ENCODE data around the gene SRPK2. TPM values are rescaled to one million over a fixed set of nuclear protein-coding genes. Genes with fewer than 3 reads are reported as not detected.
A peak's percentile ranks its signal among the peaks of the same experiment; 100 is the strongest.
"Not testable (repeated sequence)": the region's sequence is repeated elsewhere in the genome, so short reads cannot be mapped to it uniquely, and the experiment has no call there.

Gene SRPK2
- total RNA-seq, 2 donors from 2014 or later, result 39.7 to 44.6 TPM

DNA sequence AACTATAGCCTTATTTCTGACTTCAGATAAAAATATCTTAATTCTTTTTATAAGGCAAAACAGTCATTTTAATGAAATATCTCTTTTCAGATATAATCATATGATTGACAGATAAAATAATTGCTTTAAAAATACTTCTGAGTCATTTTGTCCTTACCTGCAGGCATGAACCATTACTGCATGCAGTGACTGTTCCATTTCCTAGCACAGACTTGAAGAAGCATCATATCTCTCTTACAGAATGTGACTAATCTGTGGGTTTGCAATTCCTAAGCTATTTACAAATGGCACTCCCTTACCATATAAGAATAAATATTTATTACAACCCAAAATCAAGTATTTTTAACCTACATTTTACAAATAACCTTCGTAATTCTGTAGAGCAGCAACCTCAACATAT, 120.7 kb downstream of the SRPK2 start:
- peak; percentile 85 for ATAC-seq
- Mint-ChIP-seq H3K9me3 (no peaks in the 10 kb centered on the region), H3K36me3 (no peaks in the 10 kb centered on the region), H3K27ac (peak overlapping the region; percentile 18 to 92)
- no peak for DNase-seq (ENCODE audit: low spot score in 2 of 2)

DNA sequence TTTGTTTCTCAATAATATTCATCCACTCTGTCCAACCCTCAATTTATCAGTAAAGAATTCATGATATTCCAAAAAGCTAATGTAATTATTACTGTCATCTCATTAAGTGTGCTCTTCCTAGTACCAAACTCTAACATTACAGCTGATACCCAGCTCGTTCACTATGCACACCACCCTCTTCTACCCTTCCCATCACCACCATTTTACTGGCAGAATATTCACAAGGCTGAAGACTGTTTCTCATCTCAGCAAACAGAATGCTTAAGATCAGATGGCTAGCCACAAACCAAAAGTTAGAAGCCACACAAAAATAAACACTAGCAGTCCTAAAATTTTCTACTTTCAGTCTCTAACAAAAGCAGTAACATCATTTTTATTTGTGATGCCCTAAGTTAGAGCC, 121.5 kb downstream of the SRPK2 start:
- DNase-seq (ENCODE audit: low spot score in 2 of 2), result no peak
- no peak for ATAC-seq
- Mint-ChIP-seq H3K27ac (no peak overlapping the region), H3K36me3 (no peaks in the 10 kb centered on the region), H3K9me3 (no peaks in the 10 kb centered on the region)

DNA sequence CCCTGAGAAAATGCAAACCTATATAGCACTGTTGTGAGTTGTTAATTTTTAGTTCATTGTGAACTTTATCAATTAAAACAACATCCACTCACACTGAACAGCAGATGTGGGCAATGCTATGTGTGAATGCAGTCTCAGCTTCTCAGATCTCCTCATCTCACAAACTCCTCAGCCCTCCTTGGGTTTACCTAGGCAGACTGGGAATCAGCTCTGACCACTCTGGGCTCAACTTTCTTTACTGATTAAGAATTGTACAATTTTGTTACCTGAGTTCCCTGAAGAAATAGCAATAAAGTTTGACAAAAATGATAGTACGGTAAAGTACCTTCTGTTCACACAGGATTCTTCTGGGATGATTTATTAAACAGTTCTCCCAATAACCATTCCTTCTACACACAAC, 124.0 kb downstream of the SRPK2 start:
- Mint-ChIP-seq H3K27ac (no peak overlapping the region), H3K36me3 (peaks cover 8 to 11% of the 10 kb centered on the region in 2 donors), H3K9me3 (no peaks in the 10 kb centered on the region)
- DNase-seq (ENCODE audit: low spot score in 2 of 2), result no peak
- no peak for ATAC-seq

DNA sequence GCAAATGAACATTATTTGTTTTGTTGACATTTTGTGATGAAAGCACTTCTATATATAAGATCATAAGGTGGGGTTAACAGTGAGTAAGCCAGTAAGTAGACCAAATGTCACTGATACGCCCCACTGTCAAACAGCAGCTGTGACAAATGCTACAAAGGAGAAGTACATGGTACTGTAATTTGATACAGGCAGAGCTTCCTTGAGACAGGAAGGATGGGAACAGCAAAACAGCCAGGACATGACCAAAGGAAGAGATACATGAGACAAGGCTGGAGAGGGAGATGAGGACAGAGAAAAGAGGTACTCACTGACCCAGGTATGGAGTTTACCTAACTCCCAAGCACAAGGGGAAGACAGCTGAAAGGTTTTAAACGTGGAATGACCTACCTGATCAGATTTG, 127.0 kb downstream of the SRPK2 start:
- Mint-ChIP-seq H3K36me3 (peaks cover 8 to 15% of the 10 kb centered on the region in 2 donors), H3K27ac (no peak overlapping the region), H3K9me3 (no peaks in the 10 kb centered on the region)
- ATAC-seq, result no peak
- DNase-seq (ENCODE audit: low spot score in 2 of 2), result no peak

DNA sequence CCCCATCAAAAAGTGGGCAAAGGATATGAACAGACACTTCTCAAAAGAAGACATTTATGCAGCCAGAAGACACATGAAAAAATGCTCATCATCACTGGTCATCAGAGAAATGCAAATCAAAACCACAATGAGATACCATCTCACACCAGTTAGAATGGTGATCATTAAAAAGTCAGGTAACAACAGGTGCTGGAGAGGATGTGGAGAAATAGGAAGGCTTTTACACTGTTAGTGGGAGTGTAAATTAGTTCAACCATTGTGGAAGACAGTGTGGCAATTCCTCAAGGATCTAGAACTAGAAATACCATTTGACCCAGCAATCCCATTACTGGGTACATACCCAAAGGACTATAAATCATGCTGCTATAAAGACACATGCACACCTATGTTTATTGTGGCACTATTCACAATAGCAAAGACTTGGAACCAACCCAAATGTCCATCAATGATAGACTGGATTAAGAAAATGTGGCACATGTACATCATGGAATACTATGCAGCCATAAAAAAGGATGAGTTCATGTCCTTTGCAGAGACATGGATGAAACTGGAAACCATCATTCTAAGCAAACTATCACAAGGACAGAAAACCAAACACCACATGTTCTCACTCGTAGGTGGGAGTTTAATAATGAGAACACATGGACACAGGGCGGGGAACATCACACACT, 128.4 kb downstream of the SRPK2 start:
- not testable (repeated sequence) for DNase-seq (ENCODE audit: low spot score in 2 of 2); H3K9me3 Mint-ChIP-seq; ATAC-seq; H3K27ac Mint-ChIP-seq
- peaks cover 8 to 15% of the 10 kb centered on the region in 2 donors for H3K36me3 Mint-ChIP-seq

DNA sequence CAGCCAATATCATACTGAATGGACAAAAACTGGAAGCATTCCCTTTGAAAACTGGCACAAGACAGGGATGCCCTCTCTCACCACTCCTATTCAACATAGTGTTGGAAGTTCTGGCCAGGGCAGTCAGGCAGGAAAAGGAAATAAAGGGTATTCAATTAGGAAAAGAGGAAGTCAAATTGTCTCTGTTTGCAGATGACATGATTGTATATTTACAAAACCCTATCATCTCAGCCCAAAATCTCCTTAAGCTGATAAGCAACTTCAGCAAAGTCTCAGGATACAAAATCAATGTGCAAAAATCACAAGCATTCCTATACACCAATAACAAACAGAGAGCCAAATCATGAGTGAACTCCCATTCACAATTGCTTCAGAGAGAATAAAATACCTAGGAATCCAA, 129.8 kb downstream of the SRPK2 start:
- not testable (repeated sequence) for H3K9me3 Mint-ChIP-seq; ATAC-seq; DNase-seq (ENCODE audit: low spot score in 2 of 2); H3K27ac Mint-ChIP-seq
- H3K36me3 Mint-ChIP-seq, result peaks cover 8 to 15% of the 10 kb centered on the region in 2 donors

DNA sequence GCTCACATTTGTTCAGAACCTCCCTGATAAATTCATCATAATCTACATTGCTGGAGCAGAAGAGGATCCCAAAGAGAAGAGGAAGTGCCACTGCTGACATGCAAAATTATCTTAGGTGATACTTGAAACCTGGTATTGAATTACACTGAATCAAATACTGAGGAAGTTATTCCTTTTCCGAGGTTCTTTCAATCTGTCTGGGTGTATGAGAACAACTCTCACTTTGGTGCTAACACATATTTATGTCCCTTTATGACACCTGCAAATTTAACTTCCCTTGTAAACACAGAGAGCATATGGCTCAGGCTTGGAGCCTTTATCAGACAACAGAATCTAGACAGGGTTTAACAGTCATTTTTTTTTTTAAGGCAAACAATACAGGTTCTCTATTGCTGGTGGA, 131.4 kb downstream of the SRPK2 start:
- no peaks in the 10 kb centered on the region for H3K9me3 Mint-ChIP-seq
- DNase-seq (ENCODE audit: low spot score in 2 of 2), result no peak
- peaks cover 8 to 15% of the 10 kb centered on the region in 2 donors for H3K36me3 Mint-ChIP-seq
- H3K27ac Mint-ChIP-seq, result no peak overlapping the region
- no peak for ATAC-seq

DNA sequence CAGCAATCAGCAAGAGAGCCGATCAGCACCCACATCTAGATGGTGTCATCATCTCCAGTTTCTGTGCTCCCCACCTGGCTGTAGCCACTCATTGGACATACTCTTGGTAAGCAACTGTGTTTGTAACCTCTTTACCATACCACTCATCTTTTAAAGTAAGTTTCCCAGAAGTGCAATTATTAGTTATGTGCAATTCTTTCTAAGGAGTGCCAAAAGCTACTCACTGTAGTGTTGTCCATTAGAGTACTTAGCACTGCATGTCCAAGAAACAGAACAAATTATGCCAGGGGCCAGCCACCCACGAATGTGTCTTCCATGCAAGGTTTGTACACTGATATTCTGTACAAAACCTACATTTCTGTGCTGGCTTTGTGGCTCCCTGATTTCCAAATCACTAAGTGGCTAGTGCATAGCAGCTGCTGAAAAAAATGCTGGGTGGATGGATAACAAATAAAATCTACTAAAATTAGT, 131.9 kb downstream of the SRPK2 start:
- DNase-seq (ENCODE audit: low spot score in 2 of 2) (no peak), ATAC-seq (no peak)
- Mint-ChIP-seq H3K9me3 (no peaks in the 10 kb centered on the region), H3K27ac (no peak overlapping the region), H3K36me3 (peaks cover 8 to 15% of the 10 kb centered on the region in 2 donors)

DNA sequence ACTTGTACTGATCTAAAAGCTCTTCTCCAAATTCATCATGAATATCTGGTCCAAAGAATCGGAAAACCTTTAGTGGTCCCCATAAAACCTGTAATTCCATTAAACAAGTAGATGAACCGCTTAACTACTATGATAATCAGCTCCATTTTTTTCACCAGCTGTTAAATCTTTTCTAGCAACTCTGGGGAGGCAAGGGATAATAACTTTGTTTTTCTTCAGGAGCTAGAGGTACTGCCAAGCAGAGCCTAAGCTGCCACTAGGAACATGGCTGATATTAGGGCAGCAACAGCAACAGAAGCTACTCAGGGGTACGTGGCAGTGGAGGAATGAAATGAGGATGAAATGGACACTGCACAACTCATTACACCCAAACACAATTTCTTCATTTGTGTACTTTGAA, 138.0 kb downstream of the SRPK2 start:
- Mint-ChIP-seq H3K9me3 (no peaks in the 10 kb centered on the region), H3K36me3 (no peaks in the 10 kb centered on the region), H3K27ac (no peak overlapping the region)
- ATAC-seq (no peak), DNase-seq (ENCODE audit: low spot score in 2 of 2) (no peak)

DNA sequence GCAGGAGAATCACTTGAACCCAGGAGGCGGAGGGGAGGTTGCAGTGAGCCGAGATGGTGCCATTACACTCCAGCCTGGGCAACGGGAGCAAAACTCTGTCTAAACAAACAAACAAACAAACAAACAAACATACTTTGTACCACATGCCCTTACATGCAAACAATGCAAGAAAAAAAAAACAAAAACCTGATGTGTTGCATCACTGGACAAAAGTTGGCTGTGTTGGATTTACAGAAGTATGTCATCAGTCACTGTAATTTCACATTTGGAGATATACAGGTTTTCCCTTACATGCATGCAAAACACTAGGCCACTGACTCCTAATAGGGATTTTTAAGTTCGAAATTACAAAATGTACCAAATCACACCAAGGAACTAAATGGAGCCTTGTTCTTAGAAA, 138.5 kb downstream of the SRPK2 start:
- H3K27ac Mint-ChIP-seq, result no peak overlapping the region
- no peaks in the 10 kb centered on the region for H3K9me3 Mint-ChIP-seq
- no peaks in the 10 kb centered on the region for H3K36me3 Mint-ChIP-seq
- DNase-seq (ENCODE audit: low spot score in 2 of 2) (no peak), ATAC-seq (no peak)

DNA sequence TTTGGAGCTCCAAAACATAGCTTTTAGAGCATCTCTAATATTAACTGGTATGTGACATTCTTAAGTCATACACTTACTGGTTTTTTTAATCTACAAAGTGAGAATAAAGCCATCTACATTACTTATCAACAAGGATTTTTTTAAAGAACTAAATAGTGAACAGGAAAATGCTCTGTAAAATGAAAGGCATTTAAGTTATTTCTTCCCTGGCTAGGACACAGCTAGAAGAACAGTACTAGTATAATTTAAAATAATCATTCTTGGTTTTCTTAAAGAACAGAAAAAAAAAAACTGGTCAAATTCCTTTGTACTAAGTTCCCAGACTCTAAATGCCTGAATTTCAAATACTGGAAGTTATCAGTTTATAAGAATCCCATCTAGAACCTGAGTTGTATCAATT, 139.5 kb downstream of the SRPK2 start:
- no peaks in the 10 kb centered on the region for H3K9me3 Mint-ChIP-seq
- DNase-seq (ENCODE audit: low spot score in 2 of 2), result no peak
- H3K27ac Mint-ChIP-seq, result no peak overlapping the region
- no peaks in the 10 kb centered on the region for H3K36me3 Mint-ChIP-seq
- no peak for ATAC-seq

DNA sequence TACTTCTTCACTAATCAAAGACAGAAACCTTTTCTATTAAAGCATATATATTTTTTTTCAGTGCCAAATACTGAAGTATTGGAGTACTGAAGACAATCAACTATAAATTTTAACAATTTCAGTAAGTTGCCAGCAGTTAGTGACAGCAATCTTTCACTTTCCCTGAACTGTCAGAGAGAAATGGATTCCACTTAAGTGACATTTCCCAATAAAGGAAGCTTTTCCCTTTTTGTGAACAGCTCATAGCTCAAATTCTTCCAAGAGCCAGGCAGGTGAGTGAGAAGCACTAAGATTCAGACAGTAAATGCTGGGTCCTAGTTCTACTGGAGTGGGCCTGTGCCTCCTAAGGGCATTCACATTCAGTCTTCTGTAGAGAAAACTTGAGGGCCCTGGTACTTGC, 142.0 kb downstream of the SRPK2 start:
- ATAC-seq, result no peak
- Mint-ChIP-seq H3K9me3 (no peaks in the 10 kb centered on the region), H3K36me3 (peaks cover 0 to 7% of the 10 kb centered on the region in 2 donors)

DNA sequence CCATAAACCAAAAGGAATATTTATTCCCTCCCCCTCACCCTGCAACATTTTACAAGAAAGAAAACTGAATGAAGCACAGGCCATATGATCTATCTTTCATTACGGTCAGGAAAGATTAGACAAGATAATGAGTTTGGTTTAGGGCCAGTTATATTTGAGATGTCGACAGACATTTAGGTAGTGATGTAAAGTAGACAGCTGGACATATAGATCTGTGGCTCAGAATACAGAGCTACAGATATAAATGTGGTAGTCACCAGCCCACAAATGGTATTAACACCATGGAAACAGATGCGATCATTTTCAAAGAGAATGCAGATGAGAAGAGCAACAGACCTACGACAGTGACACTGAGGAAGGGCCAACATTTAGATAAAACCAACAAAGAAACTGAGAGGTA, 142.5 kb downstream of the SRPK2 start:
- peaks cover 0 to 7% of the 10 kb centered on the region in 2 donors for H3K36me3 Mint-ChIP-seq
- H3K27ac Mint-ChIP-seq, result no peak overlapping the region
- no peaks in the 10 kb centered on the region for H3K9me3 Mint-ChIP-seq
- no peak for DNase-seq (ENCODE audit: low spot score in 2 of 2)
- ATAC-seq, result no peak

More for the DNA sequence above, 142.0 kb downstream of the SRPK2 start:
- no peak for DNase-seq (ENCODE audit: low spot score in 2 of 2)
- no peak overlapping the region for H3K27ac Mint-ChIP-seq

DNA sequence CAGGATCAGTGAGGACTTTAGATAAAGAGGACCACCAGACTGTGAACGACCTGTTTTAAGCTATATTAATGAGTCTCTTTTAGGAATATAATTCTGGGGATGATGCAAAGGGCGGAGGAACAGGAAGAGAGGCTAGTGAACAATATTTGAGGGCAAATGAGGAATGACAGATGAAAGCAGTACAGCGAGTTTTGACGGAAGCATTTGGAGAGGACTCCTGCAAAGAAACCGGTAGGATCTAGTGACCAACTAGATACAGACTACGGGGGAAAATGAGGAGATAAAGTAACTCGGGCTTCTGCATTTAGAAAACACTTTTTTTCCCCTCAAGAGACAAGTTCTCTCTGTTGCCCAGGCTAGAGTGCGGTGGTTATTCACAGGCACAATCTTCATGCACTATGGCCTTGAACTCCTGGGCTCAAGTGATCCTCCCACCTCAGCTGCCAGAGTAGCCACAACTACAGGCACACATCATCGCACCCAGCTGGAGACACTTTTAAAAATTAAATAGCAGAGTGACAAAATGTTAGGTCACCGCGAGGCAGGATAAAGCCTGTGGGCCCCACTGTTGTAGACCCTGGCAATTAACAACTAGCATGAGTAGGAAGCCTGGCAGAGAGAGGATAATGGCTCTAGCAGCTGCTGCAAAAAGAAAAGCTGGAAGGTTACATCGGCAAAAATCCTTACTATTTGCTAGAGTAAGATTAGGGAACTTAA, 143.2 kb downstream of the SRPK2 start:
- Mint-ChIP-seq H3K27ac (no peak overlapping the region), H3K9me3 (no peaks in the 10 kb centered on the region), H3K36me3 (peaks cover 0 to 7% of the 10 kb centered on the region in 2 donors)
- DNase-seq (ENCODE audit: low spot score in 2 of 2) (no peak), ATAC-seq (no peak)

DNA sequence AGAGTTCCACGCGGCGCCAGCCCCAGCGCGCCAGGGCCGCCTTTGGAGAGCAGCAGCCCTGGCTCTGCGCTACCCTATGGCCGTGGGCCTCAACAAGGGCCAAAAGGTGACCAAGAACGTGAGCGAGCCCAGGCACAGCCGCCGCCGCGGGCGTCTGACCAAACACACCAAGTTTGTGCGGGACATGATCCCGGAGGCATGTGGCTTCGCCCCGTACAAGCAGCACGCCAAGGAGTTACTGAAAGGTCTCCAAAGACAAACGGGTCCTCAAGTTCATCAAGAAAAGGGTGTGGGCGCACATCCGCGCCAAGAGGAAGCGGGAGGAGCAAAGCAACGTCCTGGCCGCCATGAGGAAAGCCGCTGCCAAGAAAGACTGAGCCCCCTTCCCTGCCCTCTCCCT, 144.1 kb downstream of the SRPK2 start:
- Mint-ChIP-seq H3K27ac (no peak overlapping the region), H3K36me3 (peaks cover 0 to 7% of the 10 kb centered on the region in 2 donors), H3K9me3 (no peaks in the 10 kb centered on the region)
- ATAC-seq, result no peak
- no peak for DNase-seq (ENCODE audit: low spot score in 2 of 2)

DNA sequence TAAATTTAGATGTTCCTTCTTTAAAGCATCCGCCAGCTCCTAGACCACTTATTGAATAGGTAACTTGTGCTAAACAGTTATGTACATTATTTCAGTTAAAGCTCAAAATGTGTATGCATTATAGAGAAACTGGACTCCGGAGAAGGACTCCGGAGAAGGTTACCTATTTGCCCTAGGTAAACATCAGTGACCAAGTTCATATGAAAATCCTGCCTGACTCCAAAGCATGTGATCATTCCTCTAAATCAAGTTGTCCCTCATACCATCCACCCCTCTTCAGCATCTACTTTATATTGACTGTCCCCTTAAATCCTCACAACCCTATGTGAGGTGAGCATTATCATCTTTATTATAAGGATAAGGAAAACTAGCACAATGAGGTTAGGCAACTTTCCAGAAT, 147.5 kb downstream of the SRPK2 start:
- Mint-ChIP-seq H3K36me3 (peaks cover 0 to 7% of the 10 kb centered on the region in 2 donors), H3K9me3 (no peaks in the 10 kb centered on the region), H3K27ac (no peak overlapping the region)
- ATAC-seq, result no peak
- no peak for DNase-seq (ENCODE audit: low spot score in 2 of 2)

DNA sequence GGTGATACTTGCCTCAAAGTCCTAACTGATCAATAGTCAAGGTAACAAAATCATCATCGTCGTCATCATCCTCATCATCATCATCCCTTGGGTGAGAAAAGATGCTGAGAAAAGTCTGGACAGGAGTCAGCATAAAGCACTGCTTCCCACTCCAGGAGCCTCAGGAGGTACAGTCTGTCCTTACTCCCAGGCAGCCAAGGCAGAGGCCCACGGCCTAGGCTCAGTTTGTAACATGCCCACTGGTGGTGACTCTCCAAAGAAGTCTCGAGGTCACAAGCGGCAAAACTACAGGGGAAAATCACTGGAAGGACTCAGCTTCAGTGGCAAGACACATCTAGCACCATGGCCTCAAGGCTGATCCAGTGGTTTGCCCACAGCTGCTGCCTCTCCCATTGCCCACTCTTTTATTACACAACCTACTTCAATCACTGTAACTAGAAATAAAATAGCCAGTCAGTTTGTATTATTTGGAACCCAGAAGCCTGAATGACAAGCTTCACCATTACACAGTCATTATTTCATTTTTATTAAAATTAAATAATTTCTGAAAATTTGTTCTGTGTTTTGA, 150.4 kb downstream of the SRPK2 start:
- H3K36me3 Mint-ChIP-seq, result peaks cover 0 to 1% of the 10 kb centered on the region in 2 donors
- no peaks in the 10 kb centered on the region for H3K9me3 Mint-ChIP-seq
- no peak overlapping the region for H3K27ac Mint-ChIP-seq
- ATAC-seq (no peak), DNase-seq (ENCODE audit: low spot score in 2 of 2) (no peak)

DNA sequence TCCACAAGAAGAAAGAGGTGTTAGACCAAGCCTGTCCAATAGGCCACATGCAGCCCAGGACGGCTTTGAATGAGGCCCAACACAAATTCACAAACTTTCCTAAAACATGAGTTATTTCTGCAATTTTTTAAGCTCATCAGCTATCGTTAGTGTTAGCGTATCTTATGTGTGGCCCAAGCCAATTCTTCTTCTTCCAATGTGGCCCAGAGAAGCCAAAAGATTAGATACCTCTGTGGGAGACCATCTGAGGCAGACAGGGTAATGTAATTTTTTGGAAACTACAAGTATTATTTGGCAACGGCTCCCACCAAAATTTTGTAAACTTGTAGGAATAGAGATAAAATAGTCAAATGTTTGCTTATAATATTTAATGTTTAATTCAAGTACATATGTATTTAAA, 153.8 kb downstream of the SRPK2 start:
- H3K27ac Mint-ChIP-seq, result no peak overlapping the region
- H3K9me3 Mint-ChIP-seq, result no peaks in the 10 kb centered on the region
- DNase-seq (ENCODE audit: low spot score in 2 of 2) (no peak), ATAC-seq (no peak)
- no peaks in the 10 kb centered on the region for H3K36me3 Mint-ChIP-seq

Data from activated naive CD4-positive, alpha-beta T cell treated with anti-CD3 and anti-CD28 coated beads, Interleukin-2, amount 50 U/mL, for 72 hours (primary cell).